HepG2 (cell line): ENCODE results near the gene CDK2.

Experiments used
- ARNTL ChIP-seq: sonication (generic); formaldehyde crosslinking; IDR thresholded peaks from 2 replicates; pipeline ENCODE4 v1.4.0; 2020; ENCODE audit warnings: mild to moderate bottlenecking, missing genetic modification reagents
- CEBPG ChIP-seq: IDR thresholded peaks from 2 replicates; pipeline ENCODE4 v1.6.1; 2016
- GTF3A ChIP-seq: sonication (generic); formaldehyde crosslinking; conservative IDR thresholded peaks from 2 replicates; pipeline ENCODE4 v1.4.0; 2020; ENCODE audit warnings: mild to moderate bottlenecking, missing genetic modification reagents
- HDAC1 ChIP-seq: sonication (generic); formaldehyde crosslinking; IDR thresholded peaks from 2 replicates; pipeline ENCODE4 v1.5.1; 2020; ENCODE audit warnings: mild to moderate bottlenecking, missing genetic modification reagents
- HNRNPK ChIP-seq: fragments of 200-400 bp; formaldehyde crosslinking; IDR thresholded peaks from 2 replicates; pipeline ENCODE4 v1.6.1; 2018; ENCODE audit warnings: low read length, low read depth, moderate library complexity, mild to moderate bottlenecking; ENCODE audit not compliant: poor library complexity, severe bottlenecking
- MYC ChIP-seq: sonication (generic); formaldehyde crosslinking; IDR thresholded peaks from 2 replicates; pipeline ENCODE4 v1.9.0; 2021; ENCODE audit warnings: missing genetic modification reagents, borderline replicate concordance
- NFRKB ChIP-seq: fragments of 450-650 bp; IDR thresholded peaks from 2 replicates; pipeline ENCODE4 v1.6.1; 2017
- SP4 ChIP-seq: sonication (generic); formaldehyde crosslinking; IDR thresholded peaks from 2 replicates; pipeline ENCODE4 v1.8.1; 2023; ENCODE audit warnings: mild to moderate bottlenecking, missing genetic modification reagents
- YY1 ChIP-seq: IDR thresholded peaks from 2 replicates; pipeline ENCODE4 v1.6.1; 2011; ENCODE audit warnings: low read length, low read depth, moderate library complexity, mild to moderate bottlenecking; ENCODE audit not compliant: insufficient read depth, insufficient replicate concordance
- TF ChIP-seq, protein P1 (sequence below): sonication (generic); formaldehyde crosslinking; IDR thresholded peaks from 2 replicates; pipeline ENCODE4 v1.8.1; 2023; ENCODE audit warnings: mild to moderate bottlenecking, inconsistent platforms, moderate library complexity, missing genetic modification reagents, borderline replicate concordance
- TF ChIP-seq, protein P2 (sequence below): sonication (generic); formaldehyde crosslinking; IDR thresholded peaks from 2 replicates; pipeline ENCODE4 v1.5.0; 2020; ENCODE audit warnings: mild to moderate bottlenecking, missing genetic modification reagents, moderate library complexity
- TF ChIP-seq, protein P3 (sequence below): sonication (generic); formaldehyde crosslinking; IDR thresholded peaks from 2 replicates; pipeline ENCODE4 v1.4.0; 2020; ENCODE audit warnings: missing genetic modification reagents

GRCh38 chr12:55982319-55982936 is 15.8 kb downstream of the CDK2 start:
- TF ChIP-seq, protein P1, sequence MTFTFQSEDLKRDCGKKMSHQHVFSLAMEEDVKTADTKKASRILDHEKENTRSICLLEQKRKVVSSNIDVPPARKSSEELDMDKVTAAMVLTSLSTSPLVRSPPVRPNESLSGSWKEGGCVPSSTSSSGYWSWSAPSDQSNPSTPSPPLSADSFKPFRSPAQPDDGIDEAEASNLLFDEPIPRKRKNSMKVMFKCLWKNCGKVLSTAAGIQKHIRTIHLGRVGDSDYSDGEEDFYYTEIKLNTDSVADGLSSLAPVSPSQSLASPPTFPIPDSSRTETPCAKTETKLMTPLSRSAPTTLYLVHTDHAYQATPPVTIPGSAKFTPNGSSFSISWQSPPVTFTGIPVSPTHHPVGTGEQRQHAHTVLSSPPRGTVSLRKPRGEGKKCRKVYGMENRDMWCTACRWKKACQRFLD, result no peak
- TF ChIP-seq SP4 (CRISPR knock-in tag) (no peak), HDAC1 (CRISPR knock-in tag) (no peak), MYC (no peak), ARNTL (CRISPR knock-in tag) (no peak), GTF3A (CRISPR knock-in tag) (no peak), CEBPG (CRISPR knock-in tag) (no peak), NFRKB (no peak), YY1 (no peak), HNRNPK (no peak)
- TF ChIP-seq, protein P2, sequence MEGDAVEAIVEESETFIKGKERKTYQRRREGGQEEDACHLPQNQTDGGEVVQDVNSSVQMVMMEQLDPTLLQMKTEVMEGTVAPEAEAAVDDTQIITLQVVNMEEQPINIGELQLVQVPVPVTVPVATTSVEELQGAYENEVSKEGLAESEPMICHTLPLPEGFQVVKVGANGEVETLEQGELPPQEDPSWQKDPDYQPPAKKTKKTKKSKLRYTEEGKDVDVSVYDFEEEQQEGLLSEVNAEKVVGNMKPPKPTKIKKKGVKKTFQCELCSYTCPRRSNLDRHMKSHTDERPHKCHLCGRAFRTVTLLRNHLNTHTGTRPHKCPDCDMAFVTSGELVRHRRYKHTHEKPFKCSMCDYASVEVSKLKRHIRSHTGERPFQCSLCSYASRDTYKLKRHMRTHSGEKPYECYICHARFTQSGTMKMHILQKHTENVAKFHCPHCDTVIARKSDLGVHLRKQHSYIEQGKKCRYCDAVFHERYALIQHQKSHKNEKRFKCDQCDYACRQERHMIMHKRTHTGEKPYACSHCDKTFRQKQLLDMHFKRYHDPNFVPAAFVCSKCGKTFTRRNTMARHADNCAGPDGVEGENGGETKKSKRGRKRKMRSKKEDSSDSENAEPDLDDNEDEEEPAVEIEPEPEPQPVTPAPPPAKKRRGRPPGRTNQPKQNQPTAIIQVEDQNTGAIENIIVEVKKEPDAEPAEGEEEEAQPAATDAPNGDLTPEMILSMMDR, result no peak
- TF ChIP-seq, protein P3, sequence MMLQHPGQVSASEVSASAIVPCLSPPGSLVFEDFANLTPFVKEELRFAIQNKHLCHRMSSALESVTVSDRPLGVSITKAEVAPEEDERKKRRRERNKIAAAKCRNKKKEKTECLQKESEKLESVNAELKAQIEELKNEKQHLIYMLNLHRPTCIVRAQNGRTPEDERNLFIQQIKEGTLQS (CRISPR knock-in tag), result no peak
